ENCODE measurements around the gene ABAT. TPM values are rescaled to one million over a fixed set of nuclear protein-coding genes. Genes with fewer than 3 reads are reported as not detected.
"Not testable (repeated sequence)": the region's sequence is repeated elsewhere in the genome, so short reads cannot be mapped to it uniquely, and the experiment has no call there.

ABAT gene
- total RNA-seq, 2 donors from 2014 or later: 9.8 to 14.9 TPM

- no peaks in the 10 kb centered on the region for H3K27me3 ChIP-seq
- H3K4me1 ChIP-seq: peaks cover 0 to 8% of the 10 kb centered on the region in 2 donors
- no peak overlapping the region for H3K27ac ChIP-seq
- TF ChIP-seq CTCF (IDR thresholded peaks at IDR 0.05): no peak
- peaks cover 0 to 2% of the 10 kb centered on the region in 2 donors for H3K9me3 ChIP-seq
- no peaks in the 10 kb centered on the region for H3K36me3 ChIP-seq
- DNase-seq (ENCODE audit: low spot score): no peak
- H3K4me3 ChIP-seq: no peak overlapping the region
Observed at GRCh38 chr16:8694795-8695728, 20.6 kb downstream of the ABAT start.

DNA sequence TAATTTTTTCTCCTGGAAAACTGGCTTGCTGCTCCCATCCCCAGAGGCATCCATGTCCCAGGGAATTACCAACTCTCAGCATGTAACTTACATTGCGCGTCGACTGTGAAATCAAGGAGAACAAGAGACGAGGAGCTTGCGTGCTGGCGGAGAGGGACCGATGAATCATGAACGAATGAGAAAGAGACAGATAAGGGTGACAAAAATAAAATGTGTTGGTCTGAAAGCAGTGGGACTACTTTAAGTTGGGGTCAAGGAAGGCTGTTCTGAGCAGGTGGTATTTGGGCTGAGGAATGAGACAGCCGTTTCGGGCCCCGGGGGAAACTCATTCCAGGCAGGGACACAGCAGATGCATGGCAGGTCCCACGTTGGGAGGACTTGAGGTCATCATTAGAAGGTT is 22.5 kb downstream of the ABAT start:
- no peak for TF ChIP-seq CTCF (IDR thresholded peaks at IDR 0.05)
- Histone ChIP-seq H3K4me3 (no peak overlapping the region), H3K4me1 (peaks cover 0 to 8% of the 10 kb centered on the region in 2 donors), H3K27me3 (no peaks in the 10 kb centered on the region), H3K36me3 (no peaks in the 10 kb centered on the region), H3K9me3 (no peaks in the 10 kb centered on the region), H3K27ac (no peak overlapping the region)
- no peak for DNase-seq (ENCODE audit: low spot score)

GRCh38 chr16:8697965-8698364 is 23.5 kb downstream of the ABAT start:
- no peaks in the 10 kb centered on the region for H3K36me3 ChIP-seq
- TF ChIP-seq CTCF (IDR thresholded peaks at IDR 0.05): no peak
- H3K27me3 ChIP-seq: no peaks in the 10 kb centered on the region
- DNase-seq (ENCODE audit: low spot score): no peak
- no peaks in the 10 kb centered on the region for H3K9me3 ChIP-seq
- no peak overlapping the region for H3K4me3 ChIP-seq
- H3K4me1 ChIP-seq: peaks cover 0 to 8% of the 10 kb centered on the region in 2 donors
- no peak overlapping the region for H3K27ac ChIP-seq

DNA sequence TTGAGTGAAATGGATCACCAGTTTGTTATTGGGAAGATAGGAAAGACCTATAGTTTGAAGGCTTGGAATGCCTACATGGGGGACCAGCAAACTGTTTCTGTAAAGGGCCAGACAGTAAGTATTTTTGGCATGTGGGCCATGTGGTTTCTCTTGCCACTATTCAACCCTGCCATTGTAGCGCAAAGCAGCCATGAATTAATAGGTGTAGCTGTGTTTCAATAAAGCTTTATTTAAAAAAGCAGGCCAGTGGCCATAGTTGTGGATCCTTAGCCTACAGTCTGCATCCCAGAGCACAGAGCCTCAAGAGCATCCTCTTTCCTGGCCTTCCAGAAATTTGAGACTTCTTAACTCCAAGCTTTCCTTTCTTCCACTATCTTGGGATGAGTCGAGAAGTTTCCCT is 29.3 kb downstream of the ABAT start:
- H3K4me3 ChIP-seq: no peak overlapping the region
- no peak overlapping the region for H3K27ac ChIP-seq
- no peak for DNase-seq (ENCODE audit: low spot score)
- no peaks in the 10 kb centered on the region for H3K36me3 ChIP-seq
- TF ChIP-seq CTCF (IDR thresholded peaks at IDR 0.05): no peak
- H3K9me3 ChIP-seq: no peaks in the 10 kb centered on the region
- no peaks in the 10 kb centered on the region for H3K27me3 ChIP-seq
- H3K4me1 ChIP-seq: no peaks in the 10 kb centered on the region

DNA sequence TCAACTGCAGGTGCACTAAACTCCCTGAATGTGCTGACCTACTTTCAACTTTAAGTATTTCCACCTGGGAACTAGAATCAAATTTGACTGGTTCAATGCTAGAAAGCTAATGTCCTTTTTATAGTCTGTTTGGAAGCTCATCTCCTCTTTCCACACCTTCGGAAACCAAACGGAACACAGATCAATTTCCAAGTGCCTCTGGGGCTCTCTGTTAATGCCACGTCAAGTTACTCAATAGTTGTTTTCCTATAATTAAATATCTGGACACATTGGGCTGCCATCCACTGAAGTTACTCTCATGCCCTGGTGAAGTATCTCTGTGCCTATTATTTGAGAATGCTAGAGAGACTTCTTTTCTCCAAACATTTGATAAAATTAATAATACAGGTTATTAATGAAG is 29.7 kb downstream of the ABAT start:
- no peaks in the 10 kb centered on the region for H3K9me3 ChIP-seq
- H3K27ac ChIP-seq: no peak overlapping the region
- H3K27me3 ChIP-seq: no peaks in the 10 kb centered on the region
- H3K4me3 ChIP-seq: no peak overlapping the region
- no peak for TF ChIP-seq CTCF (IDR thresholded peaks at IDR 0.05)
- no peak for DNase-seq (ENCODE audit: low spot score)
- no peaks in the 10 kb centered on the region for H3K36me3 ChIP-seq
- H3K4me1 ChIP-seq: no peaks in the 10 kb centered on the region

GRCh38 chr16:8705100-8705822 is 30.8 kb downstream of the ABAT start:
- DNase-seq (ENCODE audit: low spot score); H3K9me3 ChIP-seq; H3K27me3 ChIP-seq; H3K4me1 ChIP-seq; H3K36me3 ChIP-seq; H3K4me3 ChIP-seq; H3K27ac ChIP-seq: not testable (repeated sequence)

Measured in right atrium auricular region (tissue), 2 donors.